Kidney (tissue), 14 donors: ENCODE measurements around the gene TOP2B. TPM values are rescaled to one million over a fixed set of nuclear protein-coding genes. Genes with fewer than 3 reads are reported as not detected.

Experiments used
- DNase-seq, 5 donors: peaks; one replicate each; pipeline ENCODE4 v3.0.0-alpha.2; 2013 to 2020
- FAIRE-seq: peaks from 2 replicates; lab custom pipeline; 2012; peaks lifted over from hg19 to GRCh38; lab: Jason Lieb, UNC
- H3K27ac ChIP-seq, 2 donors: one replicate each; pipeline ENCODE4 v1.7.0; 2013; ENCODE audit warnings: low read depth in 2 of 2, low read length in 2 of 2, inconsistent platforms in 1 of 2
- H3K27me3 ChIP-seq: one replicate; pipeline ENCODE4 v1.7.1; 2013; ENCODE audit warnings: low read length, inconsistent platforms; ENCODE audit not compliant: control insufficient read depth, insufficient read depth
- H3K36me3 ChIP-seq, 3 donors: one replicate each; pipeline versions ENCODE4 v1.7.0 to v1.7.1; 2013; ENCODE audit warnings: low read length in 3 of 3, control low read depth in 1 of 3, inconsistent platforms in 1 of 3; ENCODE audit not compliant: insufficient read depth in 3 of 3, control insufficient read depth in 2 of 3
- H3K4me1 ChIP-seq, 3 donors: one replicate each; pipeline versions ENCODE4 v1.7.0 to v1.7.1; 2013; ENCODE audit warnings: low read length in 3 of 3, inconsistent platforms in 1 of 3, low read depth in 1 of 3; ENCODE audit not compliant: control insufficient read depth in 2 of 3, insufficient read depth in 2 of 3
- H3K4me3 ChIP-seq, 3 donors: one replicate each; pipeline versions ENCODE4 v1.7.0 to v1.8.1; 2013; ENCODE audit warnings: low read length in 3 of 3, control low read depth in 1 of 3, inconsistent platforms in 1 of 3
- H3K9ac ChIP-seq, 3 donors: one replicate each; pipeline versions ENCODE4 v1.7.0 to v1.7.1; 2013; ENCODE audit warnings: low read length in 3 of 3, control low read depth in 1 of 3, inconsistent platforms in 1 of 3
- H3K9me3 ChIP-seq, 3 donors: one replicate each; pipeline versions ENCODE4 v1.7.0 to v1.7.1; 2013; ENCODE audit warnings: low read length in 3 of 3, control low read depth in 1 of 3, inconsistent platforms in 1 of 3; ENCODE audit not compliant: control insufficient read depth in 2 of 3, insufficient read depth in 1 of 3
- CTCF ChIP-seq: IDR thresholded peaks from 3 replicates; pipeline ENCODE4 v1.5.1; 2012; ENCODE audit warnings: mild to moderate bottlenecking, moderate library complexity, borderline replicate concordance; ENCODE audit not compliant: insufficient read depth; ENCODE audit errors: extremely low read depth
- intact Hi-C: fragments of 100-400 bp; cut with DNase I; formaldehyde crosslinking; loops from one replicate; pipeline ENCODE4 v1.11.1; 2022
- polyA plus RNA-seq: library from polyadenylated mRNA; stranded (reverse); fragments of 350-450 nt; fragmentation: Illumina TruSeq; extraction: RNeasy Lipid Tissue Mini Kit (QIAGEN cat#74804); gene quantifications from one replicate; pipeline ENCODE4 v1.2.3, GENCODE V29; 2014; ENCODE audit warnings: low read depth, low replicate concordance; ENCODE audit not compliant: insufficient read depth
- total RNA-seq: library from RNA; stranded (reverse); fragmentation: NEBNext Ultra II Directional; extraction: Animal tissue kit (Norgen Biotek cat#: 25700); gene quantifications from one replicate; pipeline ENCODE4 v1.2.1, GENCODE V29; 2021
- donor health status: control.
- donor health status: control.
- donor health status: control.
- donor health status: control.
- donor health status: control.
- donor health status: DM: yes; HTN: yes; CAD: no.
- donor health status: Normal renal cell carcinoma (clear cell type).

The TOP2B gene
- total and polyA plus RNA-seq, 2 donors from 2014 or later = 55.0 to 109 TPM

DNA sequence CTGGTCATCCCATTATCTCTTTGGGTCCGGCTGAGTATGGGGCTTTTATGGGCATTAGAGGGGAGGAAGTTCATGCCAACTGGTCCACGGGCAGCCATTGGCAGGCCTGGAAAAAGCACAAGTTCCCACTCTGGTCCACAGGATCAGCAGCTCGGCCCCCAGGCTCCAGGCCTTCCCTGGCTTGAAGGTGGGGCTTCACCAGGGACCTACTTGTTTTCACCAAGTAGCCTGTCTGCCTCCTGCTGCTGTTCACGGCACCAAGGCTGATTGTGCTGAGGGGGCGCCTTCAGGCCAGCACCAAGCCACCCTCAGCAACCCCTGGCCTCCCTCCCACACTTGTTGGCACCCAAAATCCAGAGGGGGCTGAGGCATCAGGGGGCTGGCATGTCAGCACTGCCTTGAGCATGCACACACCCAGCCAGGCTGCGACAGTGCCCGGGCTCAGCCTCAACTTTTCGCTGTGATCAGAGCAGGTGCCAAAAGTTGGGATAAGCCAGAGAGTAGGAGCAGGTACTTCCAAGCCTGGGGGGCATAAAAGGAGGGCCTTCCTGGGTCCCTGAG lies 9.1 kb upstream of the TOP2B start:
- H3K27ac ChIP-seq = no peak overlapping the region
- no peaks in the 10 kb centered on the region for H3K9me3 ChIP-seq
- no peaks in the 10 kb centered on the region for H3K27me3 ChIP-seq
- no peaks in the 10 kb centered on the region for H3K36me3 ChIP-seq
- intact Hi-C loops = no loop called here
- TF ChIP-seq CTCF = no peak
- H3K9ac ChIP-seq = no peak overlapping the region
- DNase-seq (no peak), FAIRE-seq (no peak)
- no peak overlapping the region for H3K4me3 ChIP-seq
- H3K4me1 ChIP-seq = no peaks in the 10 kb centered on the region

- no peaks in the 10 kb centered on the region for H3K9me3 ChIP-seq
- peak overlapping the region; percentile 52 to 95 (median 88) for H3K4me3 ChIP-seq
- TF ChIP-seq CTCF = no peak
- H3K27me3 ChIP-seq = no peaks in the 10 kb centered on the region
- H3K36me3 ChIP-seq = no peaks in the 10 kb centered on the region
- peak overlapping the region; percentile 97 for H3K27ac ChIP-seq
- DNase-seq = peak in 2 of 5 donors; percentile 19 to 91
- intact Hi-C loops = no loop called here
- FAIRE-seq = no peak
- H3K4me1 ChIP-seq = peaks cover 3 to 17% (median 5%) of the 10 kb centered on the region in 3 donors
- peak overlapping the region; percentile 10 to 87 (median 45) for H3K9ac ChIP-seq
Observed at GRCh38 chr3:25665315-25666280, 891 bp upstream of the TOP2B start.

DNA sequence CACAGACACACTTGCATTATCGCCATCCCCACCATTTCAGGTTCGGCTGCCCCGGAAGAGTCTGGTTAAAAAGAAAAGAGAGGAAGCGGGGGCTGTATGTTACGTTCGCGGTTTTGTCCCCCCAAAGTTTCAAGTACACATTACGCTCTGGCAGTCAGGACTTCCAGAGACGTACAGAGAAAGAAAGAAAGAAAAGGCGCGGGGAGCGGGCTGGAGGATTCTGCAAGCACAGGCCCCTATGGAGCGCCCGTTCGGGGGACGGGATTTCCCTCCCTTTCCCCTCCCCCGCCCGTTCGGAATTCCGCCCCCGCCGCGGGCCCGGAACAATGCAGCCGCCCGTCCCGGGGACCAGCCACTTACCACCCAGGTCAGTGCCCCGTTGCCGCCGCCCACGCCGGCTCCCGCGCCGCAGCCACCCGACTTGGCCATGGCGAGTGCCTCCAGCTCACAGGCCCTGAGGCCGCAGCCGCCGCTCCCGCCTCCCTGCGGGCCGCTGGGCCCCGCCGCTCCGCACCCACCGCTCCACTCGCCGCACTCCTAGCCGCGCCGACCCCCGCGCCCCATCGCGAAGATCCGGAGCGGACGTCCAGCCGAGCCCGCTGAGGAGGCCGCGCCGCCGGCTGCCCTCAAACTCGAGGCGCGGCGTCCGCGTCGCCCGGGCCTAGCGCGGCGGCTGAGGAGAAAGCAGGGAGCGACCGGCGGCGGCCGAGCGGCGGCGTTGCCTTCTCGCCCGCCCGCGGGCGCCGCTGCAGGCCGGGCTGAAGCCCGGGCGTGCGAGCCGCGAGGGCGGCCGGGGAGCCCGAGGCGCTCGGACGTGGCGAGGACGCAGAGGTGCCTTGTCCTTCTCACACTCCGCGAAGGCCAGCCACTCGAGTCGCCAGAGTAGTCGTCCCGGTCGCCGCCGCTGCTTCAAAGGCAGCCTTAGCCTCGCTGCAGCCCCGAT lies 567 bp downstream of the TOP2B start:
- peak overlapping the region; percentile 79 to 95 (median 92) for H3K4me3 ChIP-seq
- TF ChIP-seq CTCF = no peak
- H3K4me1 ChIP-seq = peaks cover 3 to 26% (median 5%) of the 10 kb centered on the region in 3 donors
- peak overlapping the region; percentile 6 to 87 (median 80) for H3K9ac ChIP-seq
- H3K27ac ChIP-seq = peak overlapping the region; percentile 97
- no peaks in the 10 kb centered on the region for H3K27me3 ChIP-seq
- no peaks in the 10 kb centered on the region for H3K36me3 ChIP-seq
- peak; percentile 81 to 91 (median 86) for DNase-seq
- intact Hi-C loops = no loop called here
- no peaks in the 10 kb centered on the region for H3K9me3 ChIP-seq
- FAIRE-seq = no peak
